ENCODE data around the gene CNTRL. TPM values are rescaled to one million over a fixed set of nuclear protein-coding genes. Genes with fewer than 3 reads are reported as not detected.
A peak's percentile ranks its signal among the peaks of the same experiment; 100 is the strongest.

The CNTRL gene
- total and polyA plus RNA-seq, 10 donors: 15.8 to 63.0 (median 48.9) TPM

DNA sequence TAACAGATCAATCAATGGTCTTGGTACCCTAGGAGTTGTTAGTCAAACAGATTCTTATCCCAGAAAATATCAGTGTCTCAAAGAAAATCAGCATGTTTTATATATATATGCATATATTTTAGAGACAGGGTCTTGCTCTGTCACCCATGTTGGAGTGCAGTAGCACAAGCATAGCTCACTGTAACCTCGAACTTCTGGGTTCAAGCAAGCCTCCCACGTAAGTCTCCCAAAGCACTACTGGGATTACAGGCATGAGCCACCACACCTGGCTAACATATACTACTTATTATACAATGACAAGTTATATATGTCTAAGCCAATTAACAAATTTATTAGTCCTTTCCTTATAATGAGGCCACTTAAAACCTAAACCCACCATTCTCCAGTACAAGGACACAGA, 116.5 kb downstream of the CNTRL start:
- no peak overlapping the region for H3K4me3 ChIP-seq
- TF ChIP-seq POLR2A (IDR thresholded peaks at IDR 0.05) (no peak), POLR2AphosphoS5 (IDR thresholded peaks at IDR 0.05) (no peak)
- TF ChIP-seq, protein P1, sequence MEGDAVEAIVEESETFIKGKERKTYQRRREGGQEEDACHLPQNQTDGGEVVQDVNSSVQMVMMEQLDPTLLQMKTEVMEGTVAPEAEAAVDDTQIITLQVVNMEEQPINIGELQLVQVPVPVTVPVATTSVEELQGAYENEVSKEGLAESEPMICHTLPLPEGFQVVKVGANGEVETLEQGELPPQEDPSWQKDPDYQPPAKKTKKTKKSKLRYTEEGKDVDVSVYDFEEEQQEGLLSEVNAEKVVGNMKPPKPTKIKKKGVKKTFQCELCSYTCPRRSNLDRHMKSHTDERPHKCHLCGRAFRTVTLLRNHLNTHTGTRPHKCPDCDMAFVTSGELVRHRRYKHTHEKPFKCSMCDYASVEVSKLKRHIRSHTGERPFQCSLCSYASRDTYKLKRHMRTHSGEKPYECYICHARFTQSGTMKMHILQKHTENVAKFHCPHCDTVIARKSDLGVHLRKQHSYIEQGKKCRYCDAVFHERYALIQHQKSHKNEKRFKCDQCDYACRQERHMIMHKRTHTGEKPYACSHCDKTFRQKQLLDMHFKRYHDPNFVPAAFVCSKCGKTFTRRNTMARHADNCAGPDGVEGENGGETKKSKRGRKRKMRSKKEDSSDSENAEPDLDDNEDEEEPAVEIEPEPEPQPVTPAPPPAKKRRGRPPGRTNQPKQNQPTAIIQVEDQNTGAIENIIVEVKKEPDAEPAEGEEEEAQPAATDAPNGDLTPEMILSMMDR (IDR thresholded peaks at IDR 0.05 in 8 of 11, conservative IDR thresholded peaks at IDR 0.05 in 3 of 11): no peak
- DNase-seq: no peak
- intact Hi-C loops (cut with DNase I; ENCODE audit: low total_unique reads): no loop called here
- no peaks in the 10 kb centered on the region for H3K27me3 ChIP-seq (replicated peaks in 1 of 7)
- H3K27ac ChIP-seq: no peak overlapping the region
- peaks cover 0 to 28% (median 4%) of the 10 kb centered on the region in 6 donors for H3K36me3 ChIP-seq
- no peaks in the 10 kb centered on the region for H3K9me3 ChIP-seq
- 73 to 83% (median 82%) methylated on average over 2 of the region's 2 CpGs for WGBS, 5 donors
- peaks cover 43 to 100% (median 88%) of the 10 kb centered on the region in 6 donors for H3K4me1 ChIP-seq

DNA sequence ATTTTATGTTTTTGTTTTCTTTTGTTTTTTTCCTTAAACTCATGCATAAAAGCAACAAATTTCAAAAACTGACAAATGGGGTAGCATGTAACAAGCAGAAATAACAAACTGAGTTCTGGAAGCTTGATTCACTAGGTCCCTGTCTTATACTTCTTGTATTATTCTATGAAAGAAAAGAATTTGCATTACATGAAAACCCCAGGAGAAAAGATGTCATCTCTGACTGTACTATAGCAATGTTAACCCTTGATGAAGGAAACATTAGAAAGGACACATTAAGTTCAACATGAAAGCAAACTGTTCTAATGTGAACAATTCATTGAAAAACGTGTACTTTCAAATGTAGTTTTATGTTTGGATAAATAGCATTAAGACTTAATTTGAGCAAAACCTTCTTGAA, 117.8 kb downstream of the CNTRL start:
- Histone ChIP-seq H3K9me3 (no peaks in the 10 kb centered on the region), H3K27ac (no peak overlapping the region), H3K4me3 (no peak overlapping the region), H3K4me1 (peaks cover 56 to 100% (median 91%) of the 10 kb centered on the region in 6 donors), H3K36me3 (peaks cover 0 to 21% (median 3%) of the 10 kb centered on the region in 6 donors), H3K27me3 (replicated peaks in 1 of 7) (no peaks in the 10 kb centered on the region)
- intact Hi-C loops (cut with DNase I; ENCODE audit: low total_unique reads): no loop called here
- whole genome bisulfite sequencing, 5 donors: 45 to 62% (median 55%) methylated on average over 1 of the region's 1 CpG
- TF ChIP-seq, protein P1 (IDR thresholded peaks at IDR 0.05 in 8 of 11, conservative IDR thresholded peaks at IDR 0.05 in 3 of 11): no peak
- TF ChIP-seq POLR2A (IDR thresholded peaks at IDR 0.05): no peak
- TF ChIP-seq POLR2AphosphoS5 (IDR thresholded peaks at IDR 0.05): no peak
- DNase-seq: no peak

DNA sequence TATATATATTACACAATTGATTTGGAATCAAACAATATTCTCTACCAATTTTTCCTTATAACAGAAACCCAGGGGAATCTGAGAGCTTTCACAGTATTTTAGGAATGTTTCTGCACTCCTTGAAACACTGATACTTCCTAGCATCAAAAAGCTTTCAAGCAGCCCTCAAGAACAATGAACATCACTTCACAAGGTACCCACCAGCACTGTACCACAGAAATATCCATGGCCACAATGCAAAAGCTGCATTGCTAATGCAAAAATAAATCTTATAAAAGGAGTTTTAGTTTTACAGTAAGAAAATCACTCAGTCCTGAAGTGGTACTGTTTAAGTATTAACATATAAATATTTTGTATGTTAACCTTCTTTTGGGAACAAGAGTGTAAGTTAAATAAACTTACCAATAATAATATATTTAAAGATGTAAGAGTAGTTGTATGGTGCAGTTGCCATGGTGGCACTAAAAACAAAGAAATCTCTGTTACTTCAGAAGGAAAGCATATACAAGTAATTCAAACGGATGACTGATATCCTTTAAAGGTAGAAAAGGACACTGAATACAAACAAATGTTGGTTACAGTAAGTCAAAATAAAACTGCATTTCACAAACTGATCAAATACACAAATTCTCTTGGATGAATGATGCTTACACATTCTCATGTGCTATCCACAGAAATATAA, 118.3 kb downstream of the CNTRL start:
- Histone ChIP-seq H3K9me3 (no peaks in the 10 kb centered on the region), H3K4me3 (no peak overlapping the region), H3K4me1 (peaks cover 57 to 100% (median 94%) of the 10 kb centered on the region in 6 donors), H3K36me3 (peaks cover 0 to 21% (median 3%) of the 10 kb centered on the region in 6 donors), H3K27me3 (replicated peaks in 1 of 7) (no peaks in the 10 kb centered on the region), H3K27ac (no peak overlapping the region)
- TF ChIP-seq POLR2AphosphoS5 (IDR thresholded peaks at IDR 0.05) (no peak), POLR2A (IDR thresholded peaks at IDR 0.05) (no peak)
- TF ChIP-seq, protein P1 (IDR thresholded peaks at IDR 0.05 in 8 of 11, conservative IDR thresholded peaks at IDR 0.05 in 3 of 11): no peak
- 0 to 32% (median 3%) methylated on average over 1 of the region's 1 CpG for WGBS, 5 donors
- DNase-seq: no peak
- intact Hi-C loops (cut with DNase I; ENCODE audit: low total_unique reads): no loop called here

DNA sequence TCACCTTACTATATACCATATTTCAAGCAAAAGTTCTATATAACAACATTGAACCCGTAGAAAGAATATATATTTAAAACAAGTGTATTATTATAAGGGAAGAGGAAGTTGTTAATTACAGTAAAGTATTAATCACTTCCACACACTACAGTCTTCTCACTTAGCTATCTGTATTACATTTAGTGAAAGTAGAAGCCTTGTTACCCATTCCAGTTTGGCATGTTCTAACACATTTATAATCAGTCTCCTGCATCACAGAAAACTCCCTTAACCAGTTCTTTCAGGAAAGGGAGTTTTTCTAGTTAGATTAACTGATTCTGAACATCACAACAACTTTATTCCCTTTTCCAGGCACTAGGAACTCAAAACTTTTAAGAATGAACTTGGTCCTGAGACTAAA, 120.0 kb downstream of the CNTRL start:
- no peaks in the 10 kb centered on the region for H3K27me3 ChIP-seq (replicated peaks in 1 of 7)
- TF ChIP-seq POLR2AphosphoS5 (IDR thresholded peaks at IDR 0.05) (no peak), POLR2A (IDR thresholded peaks at IDR 0.05) (no peak)
- TF ChIP-seq, protein P1 (IDR thresholded peaks at IDR 0.05 in 8 of 11, conservative IDR thresholded peaks at IDR 0.05 in 3 of 11): no peak
- intact Hi-C loops (cut with DNase I; ENCODE audit: low total_unique reads): no loop called here
- 4 to 17% (median 8%) methylated on average over 1 of the region's 1 CpG for WGBS, 5 donors
- H3K27ac ChIP-seq: peak overlapping the region in 1 of 8 donors; percentile 3
- H3K4me1 ChIP-seq: peaks cover 70 to 100% (median 98%) of the 10 kb centered on the region in 6 donors
- DNase-seq: no peak
- H3K4me3 ChIP-seq: no peak overlapping the region
- no peaks in the 10 kb centered on the region for H3K9me3 ChIP-seq
- H3K36me3 ChIP-seq: peaks cover 0 to 7% (median 0%) of the 10 kb centered on the region in 6 donors
